HCT116 (cell line): Measurements from ENCODE around the gene DMXL2. TPM values are rescaled to one million over a fixed set of nuclear protein-coding genes. Genes with fewer than 3 reads are reported as not detected.

ENCODE experiments used
- ATAC-seq: fragments of 200-7000 bp; cut with Tn5 transposase; 2 replicates; pipeline ENCODE4 v1.9.1; 2020; ENCODE audit warnings: mild to moderate bottlenecking, moderate library complexity
- BruUV-seq: library from RNA; stranded (reverse); fragments of 400-500 nt; replicated peaks from 2 replicates; lab custom pipeline; 2021; lab: Mats Ljungman, UMichigan
- CTCF ChIA-PET: fragments of 300-600 bp; sonication (Branson Sonifier 250); formaldehyde crosslinking; loops from one replicate; lab custom pipeline; 2021; ENCODE audit warnings: antibody characterized with exemption; lab: Charles Lee
- POLR2A ChIA-PET: fragments of 300-600, 350-600 bp; sonication (Branson Sonifier 250); formaldehyde crosslinking; loops from one replicate; lab custom pipeline; 2021; ENCODE audit warnings: antibody characterized with exemption; lab: Charles Lee
- RAD21 ChIA-PET, 2 experiments: fragments of 300-600 bp; sonication (Branson Sonifier 250); formaldehyde crosslinking; loops; one replicate each; lab custom pipeline; 2023; ENCODE audit warnings: low total read pairs in 2 of 2; ENCODE audit not compliant: uncharacterized antibody in 2 of 2, unreplicated experiment in 2 of 2, low non-redundant PET in 1 of 2; lab: Charles Lee
- DNase-seq: peaks from one replicate; pipeline ENCODE4 v3.0.0-alpha.2; 2010; ENCODE audit warnings: low read depth, low spot score
- H2AFZ ChIP-seq: fragments of 200-600 bp; shearing (Covaris generic), sonication (generic); 2 replicates; pipeline ENCODE4 v1.6.1; 2017; ENCODE audit warnings: low read depth, mixed run types, mixed read lengths, antibody characterized with exemption, low read length; ENCODE audit not compliant: poor library complexity, severe bottlenecking
- H3K27ac ChIP-seq: 2 replicates; pipeline ENCODE4 v1.5.1; 2012; ENCODE audit warnings: low read depth, low read length
- H3K27me3 ChIP-seq: fragments of 200-600 bp; sonication (generic); 2 replicates; pipeline ENCODE4 v1.6.1; 2016; ENCODE audit warnings: mixed run types, low read length, mixed read lengths; ENCODE audit not compliant: insufficient read depth
- H3K36me3 ChIP-seq, 2 experiments: fragments of 200-500 bp in 1 of 2; fragments of 200-600 bp in 1 of 2; sonication (Bioruptor generic) in 1 of 2; sonication (generic) in 1 of 2; 2 replicates each; pipeline versions ENCODE4 v1.5.1 to v1.6.1; 2014 to 2016; ENCODE audit warnings: low read length in 2 of 2, inconsistent platforms in 1 of 2, mixed read lengths in 1 of 2, mixed run types in 1 of 2; ENCODE audit not compliant: insufficient read depth in 2 of 2, control insufficient read depth in 1 of 2
- H3K4me1 ChIP-seq, 2 experiments: fragments of 200-600 bp in 1 of 2; sonication (generic) in 1 of 2; 2 replicates each; pipeline versions ENCODE4 v1.5.1 to v1.6.1; 2012 to 2017; ENCODE audit warnings: low read length in 2 of 2, inconsistent platforms in 1 of 2, mild to moderate bottlenecking in 1 of 2, mixed read lengths in 1 of 2, mixed run types in 1 of 2, moderate library complexity in 1 of 2; ENCODE audit not compliant: insufficient read depth in 2 of 2, control insufficient read depth in 1 of 2
- H3K4me2 ChIP-seq: fragments of 200-600 bp; sonication (generic); 2 replicates; pipeline ENCODE4 v1.6.1; 2017; ENCODE audit warnings: mixed run types, low read length, mixed read lengths
- H3K4me3 ChIP-seq, 2 experiments: fragments of 200-600 bp in 1 of 2; sonication (generic) in 1 of 2; replicated peaks in 1 of 2; 2 replicates each; pipeline ENCODE4 v1.5.1; 2011 to 2016; ENCODE audit warnings: low read length in 2 of 2, control low read depth in 1 of 2, low read depth in 1 of 2, mild to moderate bottlenecking in 1 of 2, mixed read lengths in 1 of 2, mixed run types in 1 of 2
- H3K79me2 ChIP-seq: fragments of 200-600 bp; sonication (generic); 2 replicates; pipeline ENCODE4 v1.6.1; 2017; ENCODE audit warnings: mild to moderate bottlenecking, mixed run types, low read length, moderate library complexity, mixed read lengths; ENCODE audit not compliant: insufficient read depth
- H3K9ac ChIP-seq: fragments of 200-600 bp; sonication (generic); 2 replicates; pipeline ENCODE4 v1.6.1; 2016; ENCODE audit warnings: low read length, mixed read lengths
- H3K9me2 ChIP-seq: fragments of 200-600 bp; sonication (generic), shearing (Covaris generic); 2 replicates; pipeline ENCODE4 v1.6.1; 2017; ENCODE audit warnings: mixed run types, mild to moderate bottlenecking, moderate library complexity; ENCODE audit not compliant: insufficient read depth
- H3K9me3 ChIP-seq, 2 experiments: fragments of 200-500 bp in 1 of 2; fragments of 200-600 bp in 1 of 2; sonication (Bioruptor generic) in 1 of 2; sonication (generic) in 1 of 2; 2 replicates each; pipeline ENCODE4 v1.6.1; 2014 to 2017; ENCODE audit warnings: low read length in 2 of 2, mixed read lengths in 2 of 2, inconsistent platforms in 1 of 2, low read depth in 1 of 2, mild to moderate bottlenecking in 1 of 2, mixed run types in 1 of 2, moderate library complexity in 1 of 2; ENCODE audit not compliant: control insufficient read depth in 1 of 2, insufficient read depth in 1 of 2
- H4K20me1 ChIP-seq: fragments of 200-600 bp; sonication (generic), shearing (Covaris generic); 2 replicates; pipeline ENCODE4 v1.6.1; 2017; ENCODE audit warnings: mixed run types, mild to moderate bottlenecking, moderate library complexity; ENCODE audit not compliant: insufficient read depth
- CBX3 ChIP-seq: IDR thresholded peaks from 2 replicates; pipeline ENCODE4 v1.6.1; 2012; ENCODE audit warnings: low read depth
- CTCF ChIP-seq, 3 experiments: fragments of 200-600 bp in 1 of 3; sonication (generic) in 1 of 3; IDR thresholded peaks in 2 of 3; conservative IDR thresholded peaks in 1 of 3; 2 replicates each; pipeline ENCODE4 v1.5.1; 2012 to 2017; ENCODE audit warnings: low read depth in 2 of 3, low read length in 2 of 3, antibody characterized with exemption in 1 of 3, borderline replicate concordance in 1 of 3, control low read depth in 1 of 3, mild to moderate bottlenecking in 1 of 3, mixed read lengths in 1 of 3, mixed run types in 1 of 3, moderate library complexity in 1 of 3; ENCODE audit not compliant: insufficient read depth in 1 of 3
- EGR1 ChIP-seq: IDR thresholded peaks from 2 replicates; pipeline ENCODE4 v1.6.1; 2012; ENCODE audit warnings: low read depth
- ELF1 ChIP-seq: IDR thresholded peaks from 2 replicates; pipeline ENCODE4 v1.6.1; 2012; ENCODE audit warnings: low read depth, borderline replicate concordance
- JUND ChIP-seq: IDR thresholded peaks from 2 replicates; pipeline ENCODE4 v1.6.1; 2012
- MAX ChIP-seq: IDR thresholded peaks from 2 replicates; pipeline ENCODE4 v1.6.1; 2012
- REST ChIP-seq: IDR thresholded peaks from 2 replicates; pipeline ENCODE4 v1.6.1; 2012; ENCODE audit warnings: low read depth
- SP1 ChIP-seq: IDR thresholded peaks from 2 replicates; pipeline ENCODE4 v1.6.1; 2012; ENCODE audit warnings: low read depth
- SRF ChIP-seq: IDR thresholded peaks from 2 replicates; pipeline ENCODE4 v1.6.1; 2012; ENCODE audit warnings: low read depth
- TCF7L2 ChIP-seq: IDR thresholded peaks from 2 replicates; pipeline ENCODE4 v1.7.0; 2011; ENCODE audit warnings: borderline replicate concordance, inconsistent platforms; ENCODE audit not compliant: insufficient read depth, insufficient read length; ENCODE audit errors: extremely low read depth
- YY1 ChIP-seq: IDR thresholded peaks from 2 replicates; pipeline ENCODE4 v1.6.1; 2011; ENCODE audit warnings: low read length, low read depth, moderate library complexity, mild to moderate bottlenecking; ENCODE audit not compliant: insufficient replicate concordance; ENCODE audit errors: extremely low read depth
- ZNF274 ChIP-seq: fragments of 200-500 bp; sonication (Bioruptor generic); IDR thresholded peaks from 2 replicates; pipeline ENCODE4 v1.6.1; 2014; ENCODE audit warnings: mild to moderate bottlenecking, low read depth, low read length, inconsistent platforms
- intact Hi-C: fragments of 100-400 bp; cut with micrococcal nuclease; formaldehyde crosslinking; loops from 2 replicates; pipeline ENCODE4 v1.10.0; 2022
- total RNA-seq: library from RNA; stranded (reverse); gene quantifications from one replicate; pipeline ENCODE4 v1.2.1, GENCODE V29; 2021; ENCODE audit not compliant: unreplicated experiment

DMXL2 gene
- total RNA-seq, 1 experiment from 2014 or later, result 21.5 TPM

GRCh38 chr15:51588966-51589365 is 33.6 kb downstream of the DMXL2 start:
- H3K79me2 ChIP-seq, result peaks cover 4% of the 10 kb centered on the region
- ChIA-PET POLR2A (no interaction called here), RAD21 (no interaction called here), CTCF (no interaction called here)
- H3K9me3 ChIP-seq, result no peaks in the 10 kb centered on the region
- DNase-seq, result no peak
- no peaks in the 10 kb centered on the region for H4K20me1 ChIP-seq
- no peaks in the 10 kb centered on the region for H3K36me3 ChIP-seq
- H3K4me3 ChIP-seq, result no peak overlapping the region
- H3K4me2 ChIP-seq, result no peak overlapping the region
- no peak overlapping the region for H3K9ac ChIP-seq
- no peak overlapping the region for H3K27ac ChIP-seq
- H3K4me1 ChIP-seq, result no peaks in the 10 kb centered on the region
- H2AFZ ChIP-seq, result no peak overlapping the region
- no peak for TF ChIP-seq CBX3
- no peak for TF ChIP-seq REST
- no peak for TF ChIP-seq ELF1
- no peak for TF ChIP-seq JUND
- TF ChIP-seq EGR1, result no peak
- no peak for TF ChIP-seq ZNF274
- no peak for TF ChIP-seq TCF7L2
- no peak for TF ChIP-seq SRF
- no peak for TF ChIP-seq CTCF (IDR thresholded peaks at IDR 0.05 in 2 of 3, conservative IDR thresholded peaks at IDR 0.05 in 1 of 3; ENCODE audit: borderline replicate concordance in 1 of 3, insufficient read depth in 1 of 3, low read depth in 2 of 3, low read length in 2 of 3)
- no peak for TF ChIP-seq SP1
- TF ChIP-seq YY1, result no peak
- no peak for TF ChIP-seq MAX
- TF ChIP-seq, all 23 proteins: peak for 0
- intact Hi-C loops, result no loop called here
- Histone ChIP-seq H3K9me2 (no peaks in the 10 kb centered on the region), H3K27me3 (no peaks in the 10 kb centered on the region)
- no peak for ATAC-seq
- no TSS peak for BruUV-seq
